ENCODE data around the gene SMG5.

The SMG5 gene

GRCh38 chr1:156232201-156232894, 50.3 kb downstream of the SMG5 start:
- TF ChIP-seq CTCF (IDR thresholded peaks at IDR 0.05; ENCODE audit: low read depth, low read length, missing control alignments), result no peak
- DNase-seq (ENCODE audit: extremely low read depth, low read depth), result no peak
- no peak overlapping the region for H3K4me3 ChIP-seq (replicated peaks; ENCODE audit: low read depth, low read length)

GRCh38 chr1:156230473-156230837, 52.2 kb downstream of the SMG5 start:
- H3K4me3 ChIP-seq (replicated peaks; ENCODE audit: low read depth, low read length), result no peak overlapping the region
- no peak for DNase-seq (ENCODE audit: extremely low read depth, low read depth)
- no peak for TF ChIP-seq CTCF (IDR thresholded peaks at IDR 0.05; ENCODE audit: low read depth, low read length, missing control alignments)

GRCh38 chr1:156229809-156230472, 52.7 kb downstream of the SMG5 start:
- DNase-seq (ENCODE audit: extremely low read depth, low read depth), result no peak
- no peak for TF ChIP-seq CTCF (IDR thresholded peaks at IDR 0.05; ENCODE audit: low read depth, low read length, missing control alignments)

GRCh38 chr1:156228501-156228900, 54.1 kb downstream of the SMG5 start:
- H3K4me3 ChIP-seq (replicated peaks; ENCODE audit: low read depth, low read length), result no peak overlapping the region
- DNase-seq (ENCODE audit: extremely low read depth, low read depth), result no peak
- TF ChIP-seq CTCF (IDR thresholded peaks at IDR 0.05; ENCODE audit: low read depth, low read length, missing control alignments), result no peak

More at GRCh38 chr1:156229809-156230472, 52.7 kb downstream of the SMG5 start:
- no peak overlapping the region for H3K4me3 ChIP-seq (replicated peaks; ENCODE audit: low read depth, low read length)

- DNase-seq (ENCODE audit: extremely low read depth, low read depth), result no peak
- no peak for TF ChIP-seq CTCF (IDR thresholded peaks at IDR 0.05; ENCODE audit: low read depth, low read length, missing control alignments)
- no peak overlapping the region for H3K4me3 ChIP-seq (replicated peaks; ENCODE audit: low read depth, low read length)
Observed at GRCh38 chr1:156226782-156227181, 55.8 kb downstream of the SMG5 start.

- DNase-seq (ENCODE audit: extremely low read depth, low read depth), result no peak
- no peak overlapping the region for H3K4me3 ChIP-seq (replicated peaks; ENCODE audit: low read depth, low read length)
- no peak for TF ChIP-seq CTCF (IDR thresholded peaks at IDR 0.05; ENCODE audit: low read depth, low read length, missing control alignments)
Observed at GRCh38 chr1:156226116-156226538, 56.5 kb downstream of the SMG5 start.
